ENCODE data around the gene MUC13.

Gene MUC13

GRCh38 chr3:124973290-124973689 is 38.7 kb upstream of the MUC13 start:
- H3K36me3 ChIP-seq (replicated peaks) = peaks cover 60% of the 10 kb centered on the region

DNA sequence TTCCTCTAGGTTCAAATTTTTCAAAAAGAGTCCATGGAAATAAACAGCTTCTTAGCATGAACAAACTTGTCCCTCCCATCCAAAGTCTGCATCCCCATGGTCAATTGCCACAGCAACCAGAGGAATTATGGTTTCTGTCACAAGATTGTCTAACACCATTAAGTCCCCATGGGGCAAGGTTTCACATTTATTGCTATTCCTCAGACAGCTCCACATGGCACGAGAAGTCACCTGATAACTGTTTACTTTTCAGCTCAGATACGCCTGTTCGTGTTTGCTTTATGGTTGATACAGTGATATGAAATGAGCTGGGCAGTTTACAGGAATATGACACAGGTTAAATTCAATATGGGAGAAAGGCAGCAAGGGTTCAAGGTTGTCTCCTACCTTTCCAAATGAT is 37.9 kb upstream of the MUC13 start:
- H3K36me3 ChIP-seq (replicated peaks) = peaks cover 66% of the 10 kb centered on the region
- in situ Hi-C loops (cut with HindIII; ENCODE audit: low pct_ligation_motif_present, low sequenced_read_pairs) = no loop called here
- TF ChIP-seq, protein P1, sequence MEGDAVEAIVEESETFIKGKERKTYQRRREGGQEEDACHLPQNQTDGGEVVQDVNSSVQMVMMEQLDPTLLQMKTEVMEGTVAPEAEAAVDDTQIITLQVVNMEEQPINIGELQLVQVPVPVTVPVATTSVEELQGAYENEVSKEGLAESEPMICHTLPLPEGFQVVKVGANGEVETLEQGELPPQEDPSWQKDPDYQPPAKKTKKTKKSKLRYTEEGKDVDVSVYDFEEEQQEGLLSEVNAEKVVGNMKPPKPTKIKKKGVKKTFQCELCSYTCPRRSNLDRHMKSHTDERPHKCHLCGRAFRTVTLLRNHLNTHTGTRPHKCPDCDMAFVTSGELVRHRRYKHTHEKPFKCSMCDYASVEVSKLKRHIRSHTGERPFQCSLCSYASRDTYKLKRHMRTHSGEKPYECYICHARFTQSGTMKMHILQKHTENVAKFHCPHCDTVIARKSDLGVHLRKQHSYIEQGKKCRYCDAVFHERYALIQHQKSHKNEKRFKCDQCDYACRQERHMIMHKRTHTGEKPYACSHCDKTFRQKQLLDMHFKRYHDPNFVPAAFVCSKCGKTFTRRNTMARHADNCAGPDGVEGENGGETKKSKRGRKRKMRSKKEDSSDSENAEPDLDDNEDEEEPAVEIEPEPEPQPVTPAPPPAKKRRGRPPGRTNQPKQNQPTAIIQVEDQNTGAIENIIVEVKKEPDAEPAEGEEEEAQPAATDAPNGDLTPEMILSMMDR (IDR thresholded peaks at IDR 0.05; ENCODE audit: low read depth, low read length, missing control alignments) = no peak
- DNase-seq = no peak
- H3K4me3 ChIP-seq (ENCODE audit: low read depth, low read length) = no peak overlapping the region
- no peak overlapping the region for H3K27ac ChIP-seq
- no peaks in the 10 kb centered on the region for H3K27me3 ChIP-seq (replicated peaks)

More at GRCh38 chr3:124973290-124973689, 38.7 kb upstream of the MUC13 start:
- no peak for DNase-seq
- no peaks in the 10 kb centered on the region for H3K27me3 ChIP-seq (replicated peaks)
- in situ Hi-C loops (cut with HindIII; ENCODE audit: low pct_ligation_motif_present, low sequenced_read_pairs) = no loop called here
- TF ChIP-seq, protein P1 (IDR thresholded peaks at IDR 0.05; ENCODE audit: low read depth, low read length, missing control alignments) = no peak
- no peak overlapping the region for H3K4me3 ChIP-seq (ENCODE audit: low read depth, low read length)
- H3K27ac ChIP-seq = no peak overlapping the region

GRCh38 chr3:124969963-124970722 is 35.6 kb upstream of the MUC13 start:
- in situ Hi-C loops (cut with HindIII; ENCODE audit: low pct_ligation_motif_present, low sequenced_read_pairs) = no loop called here
- Histone ChIP-seq H3K27me3 (replicated peaks) (no peaks in the 10 kb centered on the region), H3K36me3 (replicated peaks) (peaks cover 46% of the 10 kb centered on the region), H3K27ac (no peak overlapping the region), H3K4me3 (ENCODE audit: low read depth, low read length) (no peak overlapping the region)
- TF ChIP-seq, protein P1 (IDR thresholded peaks at IDR 0.05; ENCODE audit: low read depth, low read length, missing control alignments) = no peak
- no peak for DNase-seq

DNA sequence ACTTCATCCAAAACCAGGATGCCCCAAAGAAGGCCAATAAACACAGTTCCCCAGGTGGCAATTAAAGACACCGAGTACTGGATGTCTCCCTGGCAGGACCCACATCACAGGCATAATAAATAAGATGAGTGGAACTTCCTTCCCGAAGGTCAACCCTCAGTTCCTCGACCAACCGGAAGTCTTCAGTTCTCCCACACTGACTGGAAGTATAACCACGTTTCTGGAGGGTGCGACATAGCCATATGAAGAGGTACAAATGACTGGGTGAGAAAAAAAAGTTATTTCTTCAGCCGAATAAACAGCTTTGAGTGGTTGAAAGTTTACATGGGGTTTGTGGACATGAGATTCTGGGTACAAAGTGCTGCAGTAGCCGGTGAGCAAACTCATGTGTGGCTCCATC is 34.6 kb upstream of the MUC13 start:
- Histone ChIP-seq H3K4me3 (ENCODE audit: low read depth, low read length) (no peak overlapping the region), H3K27ac (no peak overlapping the region), H3K36me3 (replicated peaks) (peaks cover 45% of the 10 kb centered on the region), H3K27me3 (replicated peaks) (no peaks in the 10 kb centered on the region)
- TF ChIP-seq, protein P1 (IDR thresholded peaks at IDR 0.05; ENCODE audit: low read depth, low read length, missing control alignments) = no peak
- in situ Hi-C loops (cut with HindIII; ENCODE audit: low pct_ligation_motif_present, low sequenced_read_pairs) = no loop called here
- no peak for DNase-seq

- in situ Hi-C loops (cut with HindIII; ENCODE audit: low pct_ligation_motif_present, low sequenced_read_pairs) = no loop called here
- Histone ChIP-seq H3K4me3 (ENCODE audit: low read depth, low read length) (no peak overlapping the region), H3K36me3 (replicated peaks) (peaks cover 37% of the 10 kb centered on the region), H3K27me3 (replicated peaks) (no peaks in the 10 kb centered on the region), H3K27ac (no peak overlapping the region)
- no peak for DNase-seq
- TF ChIP-seq, protein P1 (IDR thresholded peaks at IDR 0.05; ENCODE audit: low read depth, low read length, missing control alignments) = no peak
Observed at GRCh38 chr3:124967964-124968363, 33.4 kb upstream of the MUC13 start.
